ENCODE results near the gene GALNT2. TPM values are rescaled to one million over a fixed set of nuclear protein-coding genes. Genes with fewer than 3 reads are reported as not detected.

Gene GALNT2
- total and polyA plus RNA-seq, 2 of the 13 experiments (the other 11 are each of a cell fraction or from before 2014, with no cell fraction given), result 39.3 to 39.6 TPM

DNA sequence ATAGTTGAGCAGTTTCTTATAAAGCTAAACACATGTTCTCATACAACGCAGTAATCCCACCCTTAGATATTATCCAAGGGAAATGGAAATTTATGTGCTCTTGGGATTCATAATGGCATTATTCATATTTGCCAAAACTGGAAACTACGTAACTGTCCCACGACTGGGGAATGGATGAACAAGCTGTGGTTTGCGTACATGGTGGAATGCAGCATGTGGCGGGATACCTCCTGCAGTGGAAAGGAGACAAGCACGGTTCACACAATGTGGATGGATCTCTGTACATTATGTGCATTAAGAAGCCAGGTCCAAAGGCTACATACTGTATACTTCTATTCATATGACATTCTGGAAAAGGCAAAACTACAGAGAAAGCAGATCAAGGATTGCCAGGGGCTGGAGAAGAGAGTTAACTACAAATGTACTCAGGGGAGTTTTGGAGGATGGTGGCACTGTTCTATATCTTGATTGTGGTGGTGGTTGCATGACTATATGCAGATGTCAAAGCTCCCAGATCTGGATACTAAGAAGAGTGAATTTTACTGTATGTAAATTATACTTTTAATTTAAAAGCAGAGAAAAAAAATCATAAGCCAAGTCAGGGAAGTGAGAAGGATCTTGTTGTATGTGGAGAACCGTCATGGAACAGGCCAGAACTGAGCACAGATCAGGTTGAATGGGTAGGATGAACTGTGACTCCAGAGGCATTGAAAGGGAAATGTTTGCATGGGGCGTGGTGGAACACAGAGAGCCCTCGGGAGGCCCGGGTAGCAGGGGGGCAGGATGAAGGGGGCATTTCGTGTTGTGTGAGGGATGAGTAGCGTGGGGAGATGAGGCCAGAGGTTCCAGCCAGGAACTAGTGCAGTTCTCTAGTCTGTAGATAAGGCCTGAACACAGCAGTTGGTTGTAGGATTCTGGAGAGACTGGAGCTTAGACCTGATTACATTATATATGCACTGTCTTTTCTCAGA, 90.7 kb downstream of the GALNT2 start (continued):
- TF ChIP-seq, protein P1, sequence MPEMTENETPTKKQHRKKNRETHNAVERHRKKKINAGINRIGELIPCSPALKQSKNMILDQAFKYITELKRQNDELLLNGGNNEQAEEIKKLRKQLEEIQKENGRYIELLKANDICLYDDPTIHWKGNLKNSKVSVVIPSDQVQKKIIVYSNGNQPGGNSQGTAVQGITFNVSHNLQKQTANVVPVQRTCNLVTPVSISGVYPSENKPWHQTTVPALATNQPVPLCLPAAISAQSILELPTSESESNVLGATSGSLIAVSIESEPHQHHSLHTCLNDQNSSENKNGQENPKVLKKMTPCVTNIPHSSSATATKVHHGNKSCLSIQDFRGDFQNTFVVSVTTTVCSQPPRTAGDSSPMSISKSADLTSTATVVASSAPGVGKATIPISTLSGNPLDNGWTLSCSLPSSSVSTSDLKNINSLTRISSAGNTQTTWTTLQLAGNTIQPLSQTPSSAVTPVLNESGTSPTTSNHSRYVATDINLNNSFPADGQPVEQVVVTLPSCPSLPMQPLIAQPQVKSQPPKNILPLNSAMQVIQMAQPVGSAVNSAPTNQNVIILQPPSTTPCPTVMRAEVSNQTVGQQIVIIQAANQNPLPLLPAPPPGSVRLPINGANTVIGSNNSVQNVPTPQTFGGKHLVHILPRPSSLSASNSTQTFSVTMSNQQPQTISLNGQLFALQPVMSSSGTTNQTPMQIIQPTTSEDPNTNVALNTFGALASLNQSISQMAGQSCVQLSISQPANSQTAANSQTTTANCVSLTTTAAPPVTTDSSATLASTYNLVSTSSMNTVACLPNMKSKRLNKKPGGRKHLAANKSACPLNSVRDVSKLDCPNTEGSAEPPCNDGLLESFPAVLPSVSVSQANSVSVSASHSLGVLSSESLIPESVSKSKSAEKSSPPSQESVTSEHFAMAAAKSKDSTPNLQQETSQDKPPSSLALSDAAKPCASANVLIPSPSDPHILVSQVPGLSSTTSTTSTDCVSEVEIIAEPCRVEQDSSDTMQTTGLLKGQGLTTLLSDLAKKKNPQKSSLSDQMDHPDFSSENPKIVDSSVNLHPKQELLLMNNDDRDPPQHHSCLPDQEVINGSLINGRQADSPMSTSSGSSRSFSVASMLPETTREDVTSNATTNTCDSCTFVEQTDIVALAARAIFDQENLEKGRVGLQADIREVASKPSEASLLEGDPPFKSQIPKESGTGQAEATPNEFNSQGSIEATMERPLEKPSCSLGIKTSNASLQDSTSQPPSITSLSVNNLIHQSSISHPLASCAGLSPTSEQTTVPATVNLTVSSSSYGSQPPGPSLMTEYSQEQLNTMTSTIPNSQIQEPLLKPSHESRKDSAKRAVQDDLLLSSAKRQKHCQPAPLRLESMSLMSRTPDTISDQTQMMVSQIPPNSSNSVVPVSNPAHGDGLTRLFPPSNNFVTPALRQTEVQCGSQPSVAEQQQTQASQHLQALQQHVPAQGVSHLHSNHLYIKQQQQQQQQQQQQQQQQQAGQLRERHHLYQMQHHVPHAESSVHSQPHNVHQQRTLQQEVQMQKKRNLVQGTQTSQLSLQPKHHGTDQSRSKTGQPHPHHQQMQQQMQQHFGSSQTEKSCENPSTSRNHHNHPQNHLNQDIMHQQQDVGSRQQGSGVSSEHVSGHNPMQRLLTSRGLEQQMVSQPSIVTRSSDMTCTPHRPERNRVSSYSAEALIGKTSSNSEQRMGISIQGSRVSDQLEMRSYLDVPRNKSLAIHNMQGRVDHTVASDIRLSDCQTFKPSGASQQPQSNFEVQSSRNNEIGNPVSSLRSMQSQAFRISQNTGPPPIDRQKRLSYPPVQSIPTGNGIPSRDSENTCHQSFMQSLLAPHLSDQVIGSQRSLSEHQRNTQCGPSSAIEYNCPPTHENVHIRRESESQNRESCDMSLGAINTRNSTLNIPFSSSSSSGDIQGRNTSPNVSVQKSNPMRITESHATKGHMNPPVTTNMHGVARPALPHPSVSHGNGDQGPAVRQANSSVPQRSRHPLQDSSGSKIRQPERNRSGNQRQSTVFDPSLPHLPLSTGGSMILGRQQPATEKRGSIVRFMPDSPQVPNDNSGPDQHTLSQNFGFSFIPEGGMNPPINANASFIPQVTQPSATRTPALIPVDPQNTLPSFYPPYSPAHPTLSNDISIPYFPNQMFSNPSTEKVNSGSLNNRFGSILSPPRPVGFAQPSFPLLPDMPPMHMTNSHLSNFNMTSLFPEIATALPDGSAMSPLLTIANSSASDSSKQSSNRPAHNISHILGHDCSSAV (CRISPR knock-in tag; IDR thresholded peaks at IDR 0.05; ENCODE audit: borderline replicate concordance), result no peak
- TF ChIP-seq, protein P2, sequence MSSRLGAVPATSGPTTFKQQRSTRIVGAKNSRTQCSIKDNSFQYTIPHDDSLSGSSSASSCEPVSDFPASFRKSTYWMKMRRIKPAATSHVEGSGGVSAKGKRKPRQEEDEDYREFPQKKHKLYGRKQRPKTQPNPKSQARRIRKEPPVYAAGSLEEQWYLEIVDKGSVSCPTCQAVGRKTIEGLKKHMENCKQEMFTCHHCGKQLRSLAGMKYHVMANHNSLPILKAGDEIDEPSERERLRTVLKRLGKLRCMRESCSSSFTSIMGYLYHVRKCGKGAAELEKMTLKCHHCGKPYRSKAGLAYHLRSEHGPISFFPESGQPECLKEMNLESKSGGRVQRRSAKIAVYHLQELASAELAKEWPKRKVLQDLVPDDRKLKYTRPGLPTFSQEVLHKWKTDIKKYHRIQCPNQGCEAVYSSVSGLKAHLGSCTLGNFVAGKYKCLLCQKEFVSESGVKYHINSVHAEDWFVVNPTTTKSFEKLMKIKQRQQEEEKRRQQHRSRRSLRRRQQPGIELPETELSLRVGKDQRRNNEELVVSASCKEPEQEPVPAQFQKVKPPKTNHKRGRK (CRISPR knock-in tag; IDR thresholded peaks at IDR 0.05), result no peak
- no peak for TF ChIP-seq RBM22 (optimal IDR thresholded peaks at IDR 0.05; ENCODE audit: low read length)
- TF ChIP-seq HDAC2 (CRISPR knock-in tag; IDR thresholded peaks at IDR 0.05), result peak; percentile 34; the same call in 1 of the 2 replicates
- TF ChIP-seq, protein P3, sequence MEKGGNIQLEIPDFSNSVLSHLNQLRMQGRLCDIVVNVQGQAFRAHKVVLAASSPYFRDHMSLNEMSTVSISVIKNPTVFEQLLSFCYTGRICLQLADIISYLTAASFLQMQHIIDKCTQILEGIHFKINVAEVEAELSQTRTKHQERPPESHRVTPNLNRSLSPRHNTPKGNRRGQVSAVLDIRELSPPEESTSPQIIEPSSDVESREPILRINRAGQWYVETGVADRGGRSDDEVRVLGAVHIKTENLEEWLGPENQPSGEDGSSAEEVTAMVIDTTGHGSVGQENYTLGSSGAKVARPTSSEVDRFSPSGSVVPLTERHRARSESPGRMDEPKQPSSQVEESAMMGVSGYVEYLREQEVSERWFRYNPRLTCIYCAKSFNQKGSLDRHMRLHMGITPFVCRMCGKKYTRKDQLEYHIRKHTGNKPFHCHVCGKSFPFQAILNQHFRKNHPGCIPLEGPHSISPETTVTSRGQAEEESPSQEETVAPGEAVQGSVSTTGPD (CRISPR knock-in tag; IDR thresholded peaks at IDR 0.05), result no peak; the same call in 1 of the 2 replicates
- TF ChIP-seq, protein P4, sequence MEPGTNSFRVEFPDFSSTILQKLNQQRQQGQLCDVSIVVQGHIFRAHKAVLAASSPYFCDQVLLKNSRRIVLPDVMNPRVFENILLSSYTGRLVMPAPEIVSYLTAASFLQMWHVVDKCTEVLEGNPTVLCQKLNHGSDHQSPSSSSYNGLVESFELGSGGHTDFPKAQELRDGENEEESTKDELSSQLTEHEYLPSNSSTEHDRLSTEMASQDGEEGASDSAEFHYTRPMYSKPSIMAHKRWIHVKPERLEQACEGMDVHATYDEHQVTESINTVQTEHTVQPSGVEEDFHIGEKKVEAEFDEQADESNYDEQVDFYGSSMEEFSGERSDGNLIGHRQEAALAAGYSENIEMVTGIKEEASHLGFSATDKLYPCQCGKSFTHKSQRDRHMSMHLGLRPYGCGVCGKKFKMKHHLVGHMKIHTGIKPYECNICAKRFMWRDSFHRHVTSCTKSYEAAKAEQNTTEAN (CRISPR knock-in tag; conservative IDR thresholded peaks at IDR 0.05), result no peak
- no peak; the same call in 1 of the 2 replicates for TF ChIP-seq POLR2AphosphoS5 (IDR thresholded peaks at IDR 0.05; ENCODE audit: low read depth, low read length)
- TF ChIP-seq EP300 (IDR thresholded peaks at IDR 0.05; ENCODE audit: low read depth in 2 of 2, low read length in 2 of 2), result peak in 1 of 2 experiments; percentile 68; a peak in 1 of 4 replicates
- TF ChIP-seq EP300 (CRISPR knock-in tag; IDR thresholded peaks at IDR 0.05; ENCODE audit: borderline replicate concordance), result no peak
- peak; percentile 34; the same call in 1 of the 2 replicates for TF ChIP-seq ZBTB20 (CRISPR knock-in tag; IDR thresholded peaks at IDR 0.05; ENCODE audit: borderline replicate concordance, low read depth)
- TF ChIP-seq CC2D1A (CRISPR knock-in tag; IDR thresholded peaks at IDR 0.05), result no peak
- TF ChIP-seq NFE2L1 (CRISPR knock-in tag; IDR thresholded peaks at IDR 0.05; ENCODE audit: borderline replicate concordance), result no peak
- TF ChIP-seq ZBTB42 (CRISPR knock-in tag; IDR thresholded peaks at IDR 0.05), result no peak
- peak; percentile 56; the same call in 1 of the 2 replicates for TF ChIP-seq HNF4G (IDR thresholded peaks at IDR 0.05; ENCODE audit: borderline replicate concordance, low read depth, low read length)
- no peak; the same call in 1 of the 2 replicates for TF ChIP-seq HNF4G (CRISPR knock-in tag; IDR thresholded peaks at IDR 0.05; ENCODE audit: borderline replicate concordance, low read depth)

Measured in HepG2 (cell line).